MG63 (cell line): ENCODE data around the gene GH2. TPM values are rescaled to one million over a fixed set of nuclear protein-coding genes. Genes with fewer than 3 reads are reported as not detected.
"Not testable (repeated sequence)": the region's sequence is repeated elsewhere in the genome, so short reads cannot be mapped to it uniquely, and the experiment has no call there.

ENCODE experiments used
- DNase-seq: peaks from one replicate; pipeline ENCODE4 v3.0.0-alpha.2; 2020
- H3K27me3 ChIP-seq: fragments of 250-450 bp; sonication (Bioruptor Pico); 2 replicates; pipeline ENCODE4 v1.5.1; 2020; ENCODE audit warnings: mild to moderate bottlenecking, moderate library complexity
- H3K36me3 ChIP-seq: fragments of 250-450 bp; sonication (Bioruptor Pico); 2 replicates; pipeline ENCODE4 v1.5.1; 2020; ENCODE audit warnings: mild to moderate bottlenecking, moderate library complexity
- H3K4me3 ChIP-seq: fragments of 250-450 bp; sonication (Bioruptor Pico); 2 replicates; pipeline ENCODE4 v1.5.1; 2020; ENCODE audit warnings: mild to moderate bottlenecking, moderate library complexity
- H3K9me3 ChIP-seq: fragments of 250-450 bp; sonication (Bioruptor Pico); 2 replicates; pipeline ENCODE4 v1.5.1; 2020; ENCODE audit warnings: mild to moderate bottlenecking, moderate library complexity
- total RNA-seq: library from RNA; depleted of rRNA; stranded (reverse); fragments of >200 nt; shearing (Covaris generic); gene quantifications from 2 replicates; pipeline ENCODE4 v1.2.3, GENCODE V29; 2014; ENCODE audit warnings: low replicate concordance

GH2 gene
- total RNA-seq, 1 experiment from 2014 or later: not detected

DNA sequence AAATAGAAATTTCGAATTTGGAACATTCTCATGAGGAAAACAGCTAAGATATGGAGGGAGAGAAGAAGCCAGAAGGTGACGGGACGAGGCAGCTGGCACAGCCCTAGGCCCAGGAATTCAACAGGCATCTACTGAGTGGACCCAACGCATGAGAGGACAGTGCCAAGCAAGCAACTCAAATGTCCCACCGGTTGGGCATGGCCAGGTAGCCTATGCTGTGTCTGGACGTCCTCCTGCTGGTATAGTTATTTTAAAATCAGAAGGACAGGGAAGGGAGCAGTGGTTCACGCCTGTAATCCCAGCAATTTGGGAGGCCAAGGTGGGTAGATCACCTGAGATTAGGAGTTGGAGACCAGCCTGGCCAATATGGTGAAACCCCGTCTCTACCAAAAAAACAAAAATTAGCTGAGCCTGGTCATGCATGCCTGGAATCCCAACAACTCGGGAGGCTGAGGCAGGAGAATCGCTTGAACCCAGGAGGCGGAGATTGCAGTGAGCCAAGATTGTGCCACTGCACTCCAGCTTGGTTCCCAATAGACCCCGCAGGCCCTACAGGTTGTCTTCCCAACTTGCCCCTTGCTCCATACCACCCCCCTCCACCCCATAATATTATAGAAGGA is 34.9 kb upstream of the GH2 start:
- Histone ChIP-seq H3K4me3 (no peak overlapping the region), H3K27me3 (no peaks in the 10 kb centered on the region), H3K36me3 (no peaks in the 10 kb centered on the region), H3K9me3 (no peaks in the 10 kb centered on the region)
- no peak for DNase-seq

- not testable (repeated sequence) for DNase-seq, H3K4me3 ChIP-seq, H3K36me3 ChIP-seq, H3K27me3 ChIP-seq, H3K9me3 ChIP-seq
These were observed 34.0 kb upstream of the GH2 start for GRCh38 chr17:63915753-63916152.

DNA sequence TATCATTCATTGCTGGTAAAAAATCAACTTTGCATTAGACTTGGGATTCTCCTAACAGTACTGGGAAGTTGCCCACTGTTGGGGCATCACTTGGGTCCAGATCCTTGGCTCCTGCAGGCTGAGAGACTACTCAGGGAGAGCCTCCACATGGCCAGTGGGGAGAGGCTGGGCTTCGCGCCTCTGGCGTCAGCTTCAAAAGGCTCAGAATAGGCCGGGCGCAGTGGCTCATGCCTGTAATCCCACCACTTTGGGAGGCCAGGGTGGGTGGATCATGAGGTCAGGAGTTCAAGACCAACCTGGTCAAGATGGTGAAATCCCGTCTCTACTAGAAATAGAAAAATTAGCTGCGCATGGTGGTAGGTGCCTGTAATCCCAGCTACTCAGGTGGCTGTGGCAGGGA is 32.7 kb upstream of the GH2 start:
- Histone ChIP-seq H3K9me3 (no peaks in the 10 kb centered on the region), H3K27me3 (0 out of 2 replicates have a peak, but pooled peaks cover 3% of the 10 kb centered on the region), H3K4me3 (no peak overlapping the region), H3K36me3 (no peaks in the 10 kb centered on the region)
- DNase-seq: no peak

DNA sequence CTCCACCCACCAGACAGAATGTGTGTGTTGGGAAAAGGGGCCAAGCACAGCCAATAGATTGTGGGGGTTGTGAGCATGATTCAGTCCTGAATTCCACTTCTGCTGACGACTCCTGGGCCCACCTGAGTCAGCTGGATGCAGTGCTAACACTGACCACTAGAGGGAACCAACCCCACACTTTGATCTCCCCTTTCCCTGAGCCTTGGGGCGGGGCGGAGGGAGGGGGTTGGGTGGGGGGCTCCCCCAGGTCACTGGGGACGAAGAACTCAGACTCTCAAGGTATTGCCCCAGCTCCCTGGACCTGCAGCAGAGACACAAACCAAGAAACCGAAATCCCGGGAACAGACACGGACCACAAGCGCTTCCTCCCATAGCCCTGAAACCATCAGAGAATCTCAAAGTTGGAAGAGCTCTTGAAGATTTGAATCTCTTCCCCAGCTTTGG is 29.9 kb upstream of the GH2 start:
- Histone ChIP-seq H3K36me3 (no peaks in the 10 kb centered on the region), H3K27me3 (peaks cover 8% of the 10 kb centered on the region; the same call in 1 of the 2 replicates), H3K4me3 (no peak overlapping the region), H3K9me3 (no peaks in the 10 kb centered on the region)
- DNase-seq: peak; percentile 28

DNA sequence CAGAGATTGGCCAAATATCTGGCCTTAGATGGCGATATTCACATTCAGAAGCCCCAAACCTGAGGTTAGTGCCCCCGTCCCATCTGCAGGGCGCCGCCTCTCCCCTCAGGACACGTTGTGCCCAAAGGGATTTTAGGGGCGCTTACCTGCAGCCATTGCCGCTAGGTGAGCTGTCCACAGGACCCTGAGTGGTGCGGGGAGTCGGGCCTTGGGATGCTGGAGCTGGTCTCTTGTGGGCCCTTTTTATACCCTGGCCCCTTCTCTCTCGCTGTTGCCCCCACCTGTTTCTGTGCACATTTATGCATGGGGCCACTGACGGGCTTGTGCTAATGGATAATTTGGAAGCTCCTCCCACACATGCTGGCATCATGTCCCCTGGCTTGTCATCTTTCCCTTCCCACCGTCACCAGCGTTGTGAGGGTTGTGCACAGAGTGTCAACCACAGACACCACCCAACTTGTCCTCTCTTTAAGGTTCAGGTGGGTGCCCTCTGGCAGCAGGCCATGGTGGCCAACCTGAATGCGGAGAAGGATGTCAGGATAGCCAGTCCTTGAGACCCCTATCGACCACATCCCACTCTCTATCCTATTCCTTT is 29.4 kb upstream of the GH2 start, which contains the start of gene CSHL1:
Gene CSHL1 (minus strand): TSS at position 218 of the 595 bp plus-strand sequence. CDS start 62 bp downstream, at position 156.
- Histone ChIP-seq H3K4me3 (no peak within 1 kb of the TSS), H3K36me3 (no peaks in the 10 kb centered on the region), H3K27me3 (peaks cover 8% of the 10 kb centered on the region; the same call in 1 of the 2 replicates), H3K9me3 (no peaks in the 10 kb centered on the region)
- DNase-seq: no peak

DNA sequence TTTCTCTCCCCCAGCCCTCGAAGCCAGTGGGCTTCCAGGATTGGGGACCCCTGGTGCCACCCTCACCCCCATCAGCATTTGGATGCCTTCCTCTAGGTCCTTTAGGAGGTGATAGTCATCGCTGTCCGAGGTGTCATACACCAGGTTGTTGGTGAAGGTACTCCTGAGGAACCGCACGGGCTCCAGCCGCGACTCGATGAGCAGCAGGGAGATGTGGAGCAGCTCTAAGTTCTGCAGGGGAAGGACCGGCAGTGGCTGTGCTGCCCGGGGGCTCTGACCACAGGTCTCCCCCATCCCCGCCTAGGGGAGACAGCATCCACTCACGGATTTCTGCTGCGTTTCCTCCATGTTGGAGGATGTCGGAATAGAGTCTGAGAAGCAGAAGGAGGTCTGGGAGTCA is 28.4 kb upstream of the GH2 start:
- no peaks in the 10 kb centered on the region for H3K9me3 ChIP-seq
- no peaks in the 10 kb centered on the region for H3K36me3 ChIP-seq
- DNase-seq: no peak
- H3K4me3 ChIP-seq: no peak overlapping the region
- H3K27me3 ChIP-seq: peaks cover 8% of the 10 kb centered on the region; the same call in 1 of the 2 replicates

GRCh38 chr17:63909586-63909985 is 27.8 kb upstream of the GH2 start:
- H3K9me3 ChIP-seq, H3K27me3 ChIP-seq: not testable (repeated sequence)

GRCh38 chr17:63907161-63907778 is 25.5 kb upstream of the GH2 start:
- H3K4me3 ChIP-seq, DNase-seq, H3K9me3 ChIP-seq, H3K27me3 ChIP-seq, H3K36me3 ChIP-seq: not testable (repeated sequence)

More at GRCh38 chr17:63909586-63909985, 27.8 kb upstream of the GH2 start:
- not testable (repeated sequence) for H3K36me3 ChIP-seq, DNase-seq, H3K4me3 ChIP-seq

DNA sequence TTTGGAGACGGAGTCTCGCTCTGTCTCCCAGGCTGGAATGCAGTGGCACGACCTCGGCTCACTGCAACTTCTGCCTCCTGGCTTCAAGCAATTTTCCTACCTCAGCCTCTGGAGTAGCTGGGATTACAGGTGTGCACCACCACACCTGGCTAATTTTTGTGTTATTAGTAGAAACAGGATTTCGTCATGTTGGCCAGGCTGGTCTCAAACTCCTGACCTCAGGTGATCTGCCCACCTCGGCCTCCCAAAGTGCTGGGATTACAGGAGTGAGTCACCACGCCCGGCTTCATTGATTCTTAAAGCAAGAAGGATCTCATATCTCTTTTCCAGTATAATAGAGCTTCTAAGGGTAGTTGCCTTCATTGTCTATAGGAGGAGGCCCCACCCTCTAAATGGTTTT is 23.1 kb upstream of the GH2 start:
- not testable (repeated sequence) for H3K4me3 ChIP-seq

GRCh38 chr17:63903787-63904201 is 22.1 kb upstream of the GH2 start:
- H3K4me3 ChIP-seq, DNase-seq, H3K36me3 ChIP-seq, H3K27me3 ChIP-seq, H3K9me3 ChIP-seq: not testable (repeated sequence)

More for the DNA sequence above, 23.1 kb upstream of the GH2 start:
- H3K9me3 ChIP-seq, DNase-seq, H3K36me3 ChIP-seq, H3K27me3 ChIP-seq: not testable (repeated sequence)

DNA sequence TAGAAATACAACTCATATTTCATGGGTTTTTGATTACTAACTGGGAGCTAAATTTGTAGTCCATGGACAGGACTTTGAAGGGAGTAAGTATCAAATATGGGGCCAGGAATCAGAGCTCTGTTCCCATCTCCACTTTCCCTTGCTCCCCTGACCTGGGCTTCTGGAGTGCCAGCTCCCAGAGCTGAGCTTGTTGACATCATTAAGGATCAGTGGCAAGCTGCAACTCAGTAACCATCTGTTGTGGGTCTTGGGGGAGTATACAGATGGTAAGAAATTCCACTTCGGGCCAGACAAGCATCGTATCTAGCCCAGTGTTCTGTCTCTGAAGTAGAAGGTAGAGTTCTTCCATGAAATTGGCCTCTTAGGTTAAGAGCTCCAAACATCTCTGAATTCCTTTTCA is 20.2 kb upstream of the GH2 start:
- H3K27me3 ChIP-seq, H3K36me3 ChIP-seq, H3K4me3 ChIP-seq, DNase-seq, H3K9me3 ChIP-seq: not testable (repeated sequence)

DNA sequence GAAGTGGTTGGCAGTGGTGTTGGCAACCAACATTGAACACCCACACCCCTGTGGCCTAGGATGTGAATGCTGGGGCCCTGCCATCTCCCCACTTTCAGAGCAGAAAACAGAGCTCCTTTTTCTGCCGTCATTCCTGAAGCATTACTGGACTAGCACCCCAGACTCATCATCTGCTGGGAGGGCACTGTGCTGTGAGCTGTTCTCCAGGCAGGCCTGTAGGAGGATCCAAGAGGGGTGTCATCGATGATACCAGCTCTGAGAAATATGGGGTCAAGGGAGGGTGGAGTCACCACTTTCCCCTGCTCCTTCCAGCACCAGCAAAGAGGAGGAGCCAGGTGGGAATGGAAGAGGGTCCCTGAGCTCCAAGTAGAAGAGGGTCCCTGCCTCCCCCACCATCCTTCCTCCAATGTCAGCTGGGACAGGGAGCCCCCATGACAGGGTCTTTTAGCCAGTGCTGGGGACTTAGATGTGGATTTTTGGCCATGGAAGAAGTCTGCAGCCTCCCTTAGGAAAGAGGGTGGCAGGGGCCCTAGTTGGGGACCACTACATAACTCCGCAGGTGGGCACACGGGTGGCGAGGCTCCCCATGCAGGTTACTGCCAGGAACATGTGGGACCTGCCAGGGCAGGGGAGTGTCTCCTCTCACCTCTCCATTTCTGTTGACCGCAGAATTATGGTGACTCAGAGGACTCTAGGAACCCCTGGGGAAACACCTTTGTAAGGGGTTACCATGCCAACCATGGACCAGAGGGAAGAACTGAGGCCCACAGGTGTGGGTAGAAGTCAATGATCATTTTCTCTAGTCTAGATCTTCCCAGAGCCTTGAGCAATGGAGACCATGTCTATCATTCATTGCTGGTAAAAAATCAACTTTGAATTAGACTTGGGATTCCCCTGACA is 17.4 kb upstream of the GH2 start:
- not testable (repeated sequence) for H3K36me3 ChIP-seq, H3K27me3 ChIP-seq, H3K9me3 ChIP-seq, H3K4me3 ChIP-seq
- peak; percentile 25 for DNase-seq

DNA sequence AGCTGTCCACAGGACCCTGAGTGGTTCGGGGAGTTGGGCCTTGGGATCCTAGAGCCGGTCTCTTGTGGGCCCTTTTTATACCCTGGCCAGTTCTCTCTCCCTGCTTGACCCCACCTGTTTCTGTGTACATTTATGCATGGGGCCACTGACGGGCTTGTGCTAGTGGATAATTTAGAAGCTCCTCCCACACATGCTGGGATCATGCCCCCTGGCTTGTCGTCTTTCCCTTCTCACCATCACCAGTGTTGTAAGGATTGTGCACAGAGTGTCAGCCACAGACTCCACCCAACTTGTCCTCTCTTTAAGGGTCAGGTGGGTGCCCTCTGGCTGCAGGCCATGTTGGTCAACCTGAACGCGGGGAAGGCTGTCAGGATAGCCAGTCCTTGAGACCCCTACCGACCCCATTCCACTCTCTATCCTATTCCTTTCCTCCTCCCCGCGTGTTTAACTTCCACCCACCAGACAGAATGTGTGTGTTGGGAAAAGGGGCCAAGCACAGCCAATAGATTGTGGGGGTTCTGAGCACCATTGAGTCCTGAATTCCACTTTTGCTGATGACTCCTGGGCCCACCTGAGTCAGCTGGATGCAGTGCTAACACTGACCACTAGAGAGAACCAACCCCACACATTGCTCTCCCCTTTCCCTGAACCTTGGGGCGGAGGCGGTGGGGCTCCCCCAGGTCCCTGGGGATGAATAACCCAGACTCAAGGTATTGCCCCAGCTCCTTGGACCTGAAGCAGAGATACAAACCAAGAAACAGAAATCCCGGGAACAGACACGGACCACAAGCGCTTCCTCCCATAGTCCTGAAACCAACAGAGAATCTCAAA is 15.0 kb upstream of the GH2 start, which contains the start of gene CSH1:
Gene CSH1 (minus strand): TSS at position 51 of the 831 bp plus-strand sequence. CDS start 63 bp downstream, outside the sequence.
- not testable (repeated sequence) for H3K9me3 ChIP-seq, H3K36me3 ChIP-seq, H3K27me3 ChIP-seq, DNase-seq, H3K4me3 ChIP-seq

DNA sequence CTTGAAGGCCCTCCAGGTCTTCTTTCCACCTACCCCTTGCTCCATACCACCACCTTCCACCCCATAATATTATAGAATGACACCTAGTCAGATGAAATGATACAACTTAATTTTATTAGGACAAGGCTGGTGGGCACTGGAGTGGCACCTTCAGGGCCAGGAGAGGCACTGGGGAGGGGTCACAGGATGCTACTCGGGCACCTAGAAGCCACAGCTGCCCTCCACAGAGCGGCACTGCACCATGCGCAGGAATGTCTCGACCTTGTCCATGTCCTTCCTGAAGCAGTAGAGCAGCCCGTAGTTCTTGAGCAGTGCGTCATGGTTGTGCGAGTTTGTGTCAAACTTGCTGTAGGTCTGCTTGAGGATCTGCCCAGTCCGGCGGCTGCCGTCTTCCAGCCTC is 13.1 kb upstream of the GH2 start:
- H3K36me3 ChIP-seq, H3K27me3 ChIP-seq, DNase-seq, H3K9me3 ChIP-seq, H3K4me3 ChIP-seq: not testable (repeated sequence)

GRCh38 chr17:63894021-63894420 is 12.3 kb upstream of the GH2 start:
- not testable (repeated sequence) for H3K4me3 ChIP-seq, H3K9me3 ChIP-seq, DNase-seq, H3K27me3 ChIP-seq, H3K36me3 ChIP-seq
